Motor neuron (in vitro differentiated cells): Measurements from ENCODE around the gene TRIM69. TPM values are rescaled to one million over a fixed set of nuclear protein-coding genes. Genes with fewer than 3 reads are reported as not detected.
"Not testable (repeated sequence)": the region's sequence is repeated elsewhere in the genome, so short reads cannot be mapped to it uniquely, and the experiment has no call there.

Source experiments
- ATAC-seq, 8 experiments: fragments of 200-7000 bp; cut with Tn5 transposase; replicated peaks in 6 of 8; 2 replicates each; pipeline ENCODE4 v1.8.0; 2021; ENCODE audit warnings: mild to moderate bottlenecking in 8 of 8, moderate library complexity in 8 of 8
- H3K27ac ChIP-seq, 2 donors: fragments of 250-450 bp; sonication (Bioruptor Pico); 2 replicates each; pipeline ENCODE4 v1.9.0; 2021; ENCODE audit warnings: antibody characterized with exemption in 2 of 2, mild to moderate bottlenecking in 2 of 2, moderate library complexity in 1 of 2
- H3K4me1 ChIP-seq, 2 donors: fragments of 250-450 bp; sonication (Bioruptor Pico); replicated peaks in 1 of 2; 2 replicates each; pipeline ENCODE4 v1.6.1; 2021; ENCODE audit warnings: antibody characterized with exemption in 2 of 2, mild to moderate bottlenecking in 2 of 2, moderate library complexity in 1 of 2
- H3K4me3 ChIP-seq, 5 donors: fragments of 250-450 bp; sonication (Bioruptor Pico); 2 replicates each; pipeline ENCODE4 v1.9.0; 2021; ENCODE audit warnings: antibody characterized with exemption in 5 of 5, mild to moderate bottlenecking in 5 of 5, moderate library complexity in 4 of 5
- WGBS, 10 experiments: fragments of 450-650 bp; shearing (Covaris generic); methylation state at CpG; one replicate each; pipeline ENCODE4 v1.0.0; 2022; 5-methylcytosine and 5-hydroxymethylcytosine counted together
- in situ Hi-C, 9 experiments: fragments of 400-800 bp; cut with MboI; loops; one replicate each; pipeline ENCODE4 v1.15.0; 2021; ENCODE audit warnings: low sequenced_read_pairs in 9 of 9, low pct_unique_long_range_greater_than_20kb in 2 of 9; ENCODE audit not compliant: unreplicated experiment in 9 of 9
- total RNA-seq, 8 experiments: library from RNA; unstranded; fragments of 300-600 nt; gene quantifications; 2 replicates each; pipeline versions ENCODE4 v1.2.3 to v1.2.4, GENCODE V29; 2022

TRIM69 gene
- 10 to 100 TPM; 10.4 to 56.0 (median 17.9) TPM for total RNA-seq

GRCh38 chr15:44736181-44736765, at the start of gene TRIM69:
TSS of gene TRIM69 (plus strand) at chr15:44736528. CDS start at chr15:44736705, 177 bp downstream.
- WGBS, 10 experiments = 33 to 92% (median 59%) methylated on average over 1 to 3 of the region's 3 CpGs; no CpG with 5 or more reads in 2 of the 10 experiments
- in situ Hi-C loops = loop anchor here in 1 of 9 experiments (25.0 kb wide), 1 partner anchor 149 kb away; no protein-coding TSS in a partner anchor
- Histone ChIP-seq H3K27ac (no peak within 1 kb of the TSS), H3K4me1 (no peaks in the 10 kb centered on the region), H3K4me3 (no peak within 1 kb of the TSS)
- ATAC-seq = no peak

GRCh38 chr15:44689318-44689717, 47.0 kb upstream of the TRIM69 start:
- ATAC-seq, in situ Hi-C loops, H3K27ac ChIP-seq, H3K4me1 ChIP-seq, H3K4me3 ChIP-seq: not testable (repeated sequence)
- 0 to 71% (median 24%) methylated on average over 1 to 2 of the region's 2 CpGs; no CpG with 5 or more reads in 4 of the 10 experiments for WGBS, 10 experiments

GRCh38 chr15:44690245-44690644, 46.1 kb upstream of the TRIM69 start:
- H3K4me3 ChIP-seq, H3K4me1 ChIP-seq, in situ Hi-C loops, ATAC-seq, H3K27ac ChIP-seq: not testable (repeated sequence)
- WGBS, 10 experiments = 0 to 89% (median 29%) methylated on average over 1 of the region's 1 CpG; no CpG with 5 or more reads in 4 of the 10 experiments

- WGBS, 10 experiments = 80% methylated on average over 1 of the region's 1 CpG; no CpG with 5 or more reads in 8 of the 10 experiments
- no peak for ATAC-seq
- in situ Hi-C loops = no loop called here
- Histone ChIP-seq H3K4me3 (no peak overlapping the region), H3K4me1 (no peaks in the 10 kb centered on the region), H3K27ac (no peak overlapping the region)
These were observed 43.7 kb upstream of the TRIM69 start for GRCh38 chr15:44692659-44693058.

DNA sequence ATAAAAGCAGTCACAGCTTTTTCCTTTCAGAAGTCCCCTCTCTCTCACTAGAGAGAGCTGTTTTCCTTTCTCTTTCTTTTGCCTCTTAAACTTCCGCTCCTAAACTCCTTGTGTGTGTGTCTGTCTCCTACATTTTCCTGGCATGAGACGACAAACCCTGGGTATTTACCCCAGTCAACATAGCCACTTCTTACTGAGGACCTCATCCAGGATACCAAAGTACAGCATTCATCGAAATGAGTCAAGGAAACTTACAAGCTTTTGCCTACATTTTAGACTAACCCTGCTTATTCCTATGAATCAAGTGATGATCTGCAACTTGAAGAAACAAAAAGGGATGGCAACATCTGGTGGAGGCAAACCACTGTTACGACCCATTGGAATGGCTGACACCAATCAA, 41.9 kb upstream of the TRIM69 start:
- H3K27ac ChIP-seq = no peak overlapping the region
- no peak for ATAC-seq
- WGBS, 10 experiments = 8 to 100% (median 85%) methylated on average over 2 to 4 of the region's 4 CpGs; no CpG with 5 or more reads in 1 of the 10 experiments
- no peaks in the 10 kb centered on the region for H3K4me1 ChIP-seq
- H3K4me3 ChIP-seq = no peak overlapping the region
- in situ Hi-C loops = no loop called here

DNA sequence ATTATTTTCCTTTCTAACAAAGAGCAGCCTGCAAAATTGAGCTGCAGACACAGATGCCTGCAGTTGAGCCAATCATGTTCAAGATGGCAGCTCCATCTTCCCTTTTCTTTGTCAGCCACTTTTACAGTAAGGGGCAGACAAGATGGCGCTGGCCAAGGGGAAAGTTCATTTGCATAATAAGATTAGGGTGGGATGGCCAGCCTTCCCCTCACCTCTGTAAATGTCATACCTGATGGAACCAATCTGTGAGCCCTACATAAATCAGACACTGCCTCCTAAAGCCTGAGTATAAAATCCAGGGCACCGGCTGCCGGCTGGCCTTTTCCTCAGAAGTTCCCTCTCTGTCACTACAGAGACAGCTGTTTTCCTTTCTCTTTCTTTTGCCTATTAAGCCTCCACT, 41.0 kb upstream of the TRIM69 start:
- in situ Hi-C loops = no loop called here
- no peak for ATAC-seq
- Histone ChIP-seq H3K4me3 (no peak overlapping the region), H3K27ac (no peak overlapping the region), H3K4me1 (no peaks in the 10 kb centered on the region)
- 25 to 100% (median 67%) methylated on average over 1 to 3 of the region's 3 CpGs; no CpG with 5 or more reads in 2 of the 10 experiments for WGBS, 10 experiments

GRCh38 chr15:44697014-44697413, 39.3 kb upstream of the TRIM69 start:
- no peak for ATAC-seq
- no peak overlapping the region for H3K27ac ChIP-seq
- H3K4me1 ChIP-seq = no peaks in the 10 kb centered on the region
- in situ Hi-C loops = no loop called here
- H3K4me3 ChIP-seq = no peak overlapping the region

DNA sequence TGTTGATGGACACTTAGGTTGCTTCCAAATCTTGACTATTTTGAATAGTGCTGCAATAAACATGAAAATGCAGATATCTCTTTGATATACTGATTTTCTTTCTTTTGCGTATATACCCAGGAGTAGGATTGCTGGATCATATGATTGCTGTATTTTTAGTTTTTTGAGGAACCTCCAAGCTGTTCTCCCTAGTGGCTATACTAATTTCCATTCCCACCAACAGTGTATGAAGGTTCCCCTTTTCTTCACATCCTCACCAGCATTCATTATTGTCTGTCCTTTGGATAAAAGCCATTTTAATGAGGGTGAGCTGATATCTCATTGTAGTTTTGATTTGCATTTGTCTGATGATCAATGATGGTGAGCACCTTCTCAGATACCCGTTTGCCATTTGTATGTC, 37.7 kb upstream of the TRIM69 start:
- WGBS, 10 experiments = 20 to 94% (median 69%) methylated on average over 1 to 2 of the region's 2 CpGs; no CpG with 5 or more reads in 3 of the 10 experiments
- in situ Hi-C loops = no loop called here

GRCh38 chr15:44700676-44701075, 35.7 kb upstream of the TRIM69 start:
- in situ Hi-C loops, ATAC-seq, H3K4me1 ChIP-seq, H3K4me3 ChIP-seq, H3K27ac ChIP-seq: not testable (repeated sequence)

More for the DNA sequence above, 37.7 kb upstream of the TRIM69 start:
- Histone ChIP-seq H3K4me1 (no peaks in the 10 kb centered on the region), H3K4me3 (no peak overlapping the region), H3K27ac (no peak overlapping the region)
- no peak for ATAC-seq

DNA sequence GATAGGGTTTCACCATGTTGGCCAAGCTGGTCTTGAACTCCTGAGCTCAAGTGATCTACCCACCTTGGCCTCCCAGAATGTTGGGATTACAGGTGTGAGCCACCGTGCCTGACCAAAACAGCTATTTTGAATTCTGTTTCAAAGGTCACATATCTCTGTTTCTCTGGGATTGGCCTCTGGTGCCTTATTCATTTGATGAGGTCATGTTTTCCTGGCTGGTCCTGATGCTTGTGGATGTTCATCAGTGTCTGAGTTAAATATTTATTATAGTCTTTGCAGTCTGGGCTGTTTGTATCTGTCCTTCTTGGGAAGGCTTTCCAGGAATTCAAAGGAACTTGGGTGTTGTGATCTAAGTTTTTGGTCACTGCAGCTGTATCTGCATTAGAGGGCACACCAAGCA, 30.3 kb upstream of the TRIM69 start:
- in situ Hi-C loops = no loop called here
- no peak overlapping the region for H3K27ac ChIP-seq
- ATAC-seq = no peak
- 60 to 100% (median 81%) methylated on average over 1 of the region's 1 CpG; no CpG with 5 or more reads in 6 of the 10 experiments for WGBS, 10 experiments
- H3K4me3 ChIP-seq = no peak overlapping the region
- no peaks in the 10 kb centered on the region for H3K4me1 ChIP-seq

GRCh38 chr15:44706401-44706800, 29.9 kb upstream of the TRIM69 start:
- in situ Hi-C loops = no loop called here
- H3K4me3 ChIP-seq = no peak overlapping the region
- ATAC-seq = no peak
- WGBS, 10 experiments = 58 to 100% (median 100%) methylated on average over 1 to 2 of the region's 2 CpGs; no CpG with 5 or more reads in 7 of the 10 experiments
- H3K4me1 ChIP-seq = no peaks in the 10 kb centered on the region
- no peak overlapping the region for H3K27ac ChIP-seq

DNA sequence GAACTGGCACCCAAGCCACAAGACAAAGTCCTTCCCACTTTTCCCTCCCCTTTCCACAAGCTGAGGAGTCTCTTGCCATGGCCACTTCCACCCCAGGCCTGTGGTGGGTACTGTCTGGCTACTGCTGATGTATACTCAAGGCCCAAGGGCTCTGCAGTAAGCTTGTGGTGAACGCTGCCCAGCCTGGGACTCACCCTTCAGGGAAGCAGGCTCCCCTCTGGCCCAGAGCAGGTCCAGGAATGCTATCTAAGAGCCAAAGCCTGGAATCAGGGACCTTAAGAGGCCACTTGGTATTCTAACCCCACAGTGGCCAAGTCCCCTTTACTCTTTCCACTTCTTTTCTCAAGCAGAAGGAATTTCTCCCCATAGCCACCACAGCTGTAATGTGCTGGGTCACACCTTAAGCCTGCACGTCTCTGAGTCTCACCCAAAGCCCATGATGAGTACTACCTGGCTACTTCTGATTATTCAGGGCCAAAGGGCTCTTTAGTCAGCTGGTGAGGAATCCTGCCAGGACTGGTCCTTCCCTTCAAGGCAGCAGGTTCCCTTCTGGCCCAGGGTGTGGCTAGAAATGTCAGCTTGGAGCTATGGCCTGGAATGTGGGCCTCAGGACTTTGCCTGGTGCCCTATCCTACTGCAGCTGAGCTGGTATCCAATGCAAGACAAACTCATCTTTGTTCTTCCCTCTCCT, 29.2 kb upstream of the TRIM69 start:
- peak in 1 of 8 experiments; percentile 2 for ATAC-seq
- Histone ChIP-seq H3K27ac (no peak overlapping the region), H3K4me3 (no peak overlapping the region), H3K4me1 (no peaks in the 10 kb centered on the region)
- in situ Hi-C loops = no loop called here
- WGBS, 10 experiments = 60 to 88% (median 82%) methylated on average over 1 of the region's 2 CpGs; no CpG with 5 or more reads in 6 of the 10 experiments

- peaks cover 0 to 5% of the 10 kb centered on the region in 2 donors for H3K4me1 ChIP-seq
- no peak for ATAC-seq
- peak overlapping the region in 1 of 2 donors; percentile 38 for H3K27ac ChIP-seq
- in situ Hi-C loops = no loop called here
- 0 to 70% (median 39%) methylated on average over 3 to 9 of the region's 11 CpGs; no CpG with 5 or more reads in 2 of the 10 experiments for WGBS, 10 experiments
- H3K4me3 ChIP-seq = peak overlapping the region; percentile 41 to 82 (median 75)
These were observed 25.9 kb upstream of the TRIM69 start for GRCh38 chr15:44710236-44711095.
